Kidney (tissue), 11 donors: ENCODE data around the gene NPEPPS. TPM values are rescaled to one million over a fixed set of nuclear protein-coding genes. Genes with fewer than 3 reads are reported as not detected.
"Not testable (repeated sequence)": the region's sequence is repeated elsewhere in the genome, so short reads cannot be mapped to it uniquely, and the experiment has no call there.

ENCODE experiments used
- DNase-seq, 5 donors: peaks; one replicate each; pipeline ENCODE4 v3.0.0-alpha.2; 2013 to 2020
- FAIRE-seq: peaks from 2 replicates; lab custom pipeline; 2012; peaks lifted over from hg19 to GRCh38; lab: Jason Lieb, UNC
- H3K27ac ChIP-seq, 2 donors: one replicate each; pipeline ENCODE4 v1.7.0; 2013; ENCODE audit warnings: low read depth in 2 of 2, low read length in 2 of 2, inconsistent platforms in 1 of 2
- H3K27me3 ChIP-seq: one replicate; pipeline ENCODE4 v1.7.1; 2013; ENCODE audit warnings: low read length, inconsistent platforms; ENCODE audit not compliant: control insufficient read depth, insufficient read depth
- H3K36me3 ChIP-seq, 3 donors: one replicate each; pipeline versions ENCODE4 v1.7.0 to v1.7.1; 2013; ENCODE audit warnings: low read length in 3 of 3, control low read depth in 1 of 3, inconsistent platforms in 1 of 3; ENCODE audit not compliant: insufficient read depth in 3 of 3, control insufficient read depth in 2 of 3
- H3K4me1 ChIP-seq, 3 donors: one replicate each; pipeline versions ENCODE4 v1.7.0 to v1.7.1; 2013; ENCODE audit warnings: low read length in 3 of 3, inconsistent platforms in 1 of 3, low read depth in 1 of 3; ENCODE audit not compliant: control insufficient read depth in 2 of 3, insufficient read depth in 2 of 3
- H3K4me3 ChIP-seq, 3 donors: one replicate each; pipeline versions ENCODE4 v1.7.0 to v1.8.1; 2013; ENCODE audit warnings: low read length in 3 of 3, control low read depth in 1 of 3, inconsistent platforms in 1 of 3
- H3K9ac ChIP-seq, 3 donors: one replicate each; pipeline versions ENCODE4 v1.7.0 to v1.7.1; 2013; ENCODE audit warnings: low read length in 3 of 3, control low read depth in 1 of 3, inconsistent platforms in 1 of 3
- H3K9me3 ChIP-seq, 3 donors: one replicate each; pipeline versions ENCODE4 v1.7.0 to v1.7.1; 2013; ENCODE audit warnings: low read length in 3 of 3, control low read depth in 1 of 3, inconsistent platforms in 1 of 3; ENCODE audit not compliant: control insufficient read depth in 2 of 3, insufficient read depth in 1 of 3
- intact Hi-C: fragments of 100-400 bp; cut with DNase I; formaldehyde crosslinking; loops from one replicate; pipeline ENCODE4 v1.11.1; 2022
- polyA plus RNA-seq: library from polyadenylated mRNA; stranded (reverse); fragments of 350-450 nt; fragmentation: Illumina TruSeq; extraction: RNeasy Lipid Tissue Mini Kit (QIAGEN cat#74804); gene quantifications from one replicate; pipeline ENCODE4 v1.2.3, GENCODE V29; 2014; ENCODE audit warnings: low read depth, low replicate concordance; ENCODE audit not compliant: insufficient read depth
- total RNA-seq: library from RNA; stranded (reverse); fragmentation: NEBNext Ultra II Directional; extraction: Animal tissue kit (Norgen Biotek cat#: 25700); gene quantifications from one replicate; pipeline ENCODE4 v1.2.1, GENCODE V29; 2021
- donor health status: control.
- donor health status: control.
- donor health status: DM: yes; HTN: yes; CAD: no.
- donor health status: Normal renal cell carcinoma (clear cell type).

The NPEPPS gene
- total and polyA plus RNA-seq, 2 donors from 2014 or later = 27.6 to 131 TPM

- DNase-seq, H3K9me3 ChIP-seq, H3K4me1 ChIP-seq, H3K27ac ChIP-seq, H3K4me3 ChIP-seq, H3K36me3 ChIP-seq, FAIRE-seq, H3K9ac ChIP-seq, intact Hi-C loops, H3K27me3 ChIP-seq: not testable (repeated sequence)
These were observed 10.6 kb upstream of the NPEPPS start for GRCh38 chr17:47520279-47520678.

GRCh38 chr17:47521434-47521833 lies 9.5 kb upstream of the NPEPPS start:
- H3K9ac ChIP-seq, H3K27me3 ChIP-seq, intact Hi-C loops, H3K9me3 ChIP-seq, H3K36me3 ChIP-seq, DNase-seq, H3K4me1 ChIP-seq, H3K27ac ChIP-seq, H3K4me3 ChIP-seq, FAIRE-seq: not testable (repeated sequence)

- H3K27ac ChIP-seq, H3K4me3 ChIP-seq, H3K9me3 ChIP-seq, DNase-seq, H3K4me1 ChIP-seq, H3K36me3 ChIP-seq, FAIRE-seq, intact Hi-C loops, H3K27me3 ChIP-seq, H3K9ac ChIP-seq: not testable (repeated sequence)
These were observed 8.6 kb upstream of the NPEPPS start for GRCh38 chr17:47522341-47522740.

- H3K9me3 ChIP-seq, H3K9ac ChIP-seq, H3K36me3 ChIP-seq, intact Hi-C loops, H3K4me1 ChIP-seq, FAIRE-seq, H3K27me3 ChIP-seq: not testable (repeated sequence)
- Histone ChIP-seq H3K27ac (peak overlapping the region; percentile 53 to 71), H3K4me3 (peak overlapping the region in 2 of 3 donors; percentile 60 to 63)
- DNase-seq = peak in 4 of 5 donors; percentile 15 to 76 (median 40)
These were observed 419 bp downstream of the NPEPPS start for GRCh38 chr17:47531233-47531820.

GRCh38 chr17:47539085-47539484 lies 8.2 kb downstream of the NPEPPS start:
- H3K9me3 ChIP-seq, H3K27ac ChIP-seq, H3K36me3 ChIP-seq, intact Hi-C loops, H3K4me1 ChIP-seq, H3K4me3 ChIP-seq, H3K27me3 ChIP-seq, FAIRE-seq, H3K9ac ChIP-seq, DNase-seq: not testable (repeated sequence)

- H3K4me3 ChIP-seq, intact Hi-C loops, H3K27me3 ChIP-seq, H3K27ac ChIP-seq, H3K9me3 ChIP-seq, H3K9ac ChIP-seq, H3K36me3 ChIP-seq, DNase-seq, H3K4me1 ChIP-seq: not testable (repeated sequence)
- peak; percentile 11 for FAIRE-seq
These were observed 10.8 kb downstream of the NPEPPS start for GRCh38 chr17:47541676-47542075.

- H3K36me3 ChIP-seq, DNase-seq, H3K4me3 ChIP-seq, H3K27me3 ChIP-seq, intact Hi-C loops, FAIRE-seq, H3K9me3 ChIP-seq, H3K27ac ChIP-seq, H3K9ac ChIP-seq, H3K4me1 ChIP-seq: not testable (repeated sequence)
These were observed 13.4 kb downstream of the NPEPPS start for GRCh38 chr17:47544327-47544726.

- H3K4me3 ChIP-seq, FAIRE-seq, H3K4me1 ChIP-seq, DNase-seq, H3K36me3 ChIP-seq, H3K9ac ChIP-seq, H3K9me3 ChIP-seq, H3K27ac ChIP-seq, H3K27me3 ChIP-seq, intact Hi-C loops: not testable (repeated sequence)
These were observed 23.8 kb downstream of the NPEPPS start for GRCh38 chr17:47554733-47555132.
